ENCODE measurements around the gene EEPD1.

EEPD1 gene

GRCh38 chr7:36131026-36131425 is 22.0 kb upstream of the EEPD1 start:
- Histone ChIP-seq H3K9me3 (ENCODE audit: insufficient read depth, low read length, severe bottlenecking) (no peaks in the 10 kb centered on the region), H4K20me1 (ENCODE audit: insufficient read depth, low read length) (no peaks in the 10 kb centered on the region), H2AFZ (ENCODE audit: low read depth, low read length) (no peak overlapping the region; the same call in 1 of the 2 replicates), H3K9ac (ENCODE audit: low read depth, low read length) (no peak overlapping the region), H3K27me3 (ENCODE audit: insufficient read depth, low read length, poor library complexity) (no peaks in the 10 kb centered on the region), H3K79me2 (ENCODE audit: insufficient read depth, low read length) (no peaks in the 10 kb centered on the region), H3K4me1 (ENCODE audit: insufficient read depth, low read length) (no peaks in the 10 kb centered on the region), H3K4me3 (ENCODE audit: low read depth in 1 of 2, low read length in 2 of 2) (no peak overlapping the region), H3K4me2 (ENCODE audit: insufficient read depth, low read length) (no peak overlapping the region), H3K27ac (ENCODE audit: low read length) (no peak overlapping the region), H3K36me3 (ENCODE audit: insufficient read depth, low read length) (no peaks in the 10 kb centered on the region)
- no peak for DNase-seq
- TF ChIP-seq EZH2 (IDR thresholded peaks at IDR 0.05; ENCODE audit: borderline replicate concordance, low read depth, low read length, severe bottlenecking): no peak
- no peak for TF ChIP-seq CTCF (IDR thresholded peaks at IDR 0.05; ENCODE audit: borderline replicate concordance, extremely low read depth, low read length, poor library complexity, severe bottlenecking)
- ATAC-seq (ENCODE audit: insufficient read depth, low read depth): no peak

- DNase-seq (no peak), ATAC-seq (ENCODE audit: insufficient read depth, low read depth) (no peak)
- no peaks in the 10 kb centered on the region for H3K79me2 ChIP-seq (ENCODE audit: insufficient read depth, low read length)
- no peaks in the 10 kb centered on the region for H4K20me1 ChIP-seq (ENCODE audit: insufficient read depth, low read length)
- no peak overlapping the region for H3K9ac ChIP-seq (ENCODE audit: low read depth, low read length)
- H2AFZ ChIP-seq (ENCODE audit: low read depth, low read length): no peak overlapping the region
- no peaks in the 10 kb centered on the region for H3K9me3 ChIP-seq (ENCODE audit: insufficient read depth, low read length, severe bottlenecking)
- no peak overlapping the region for H3K27ac ChIP-seq (ENCODE audit: low read length)
- H3K4me1 ChIP-seq (ENCODE audit: insufficient read depth, low read length): no peaks in the 10 kb centered on the region
- H3K36me3 ChIP-seq (ENCODE audit: insufficient read depth, low read length): no peaks in the 10 kb centered on the region
- TF ChIP-seq CTCF (IDR thresholded peaks at IDR 0.05; ENCODE audit: borderline replicate concordance, extremely low read depth, low read length, poor library complexity, severe bottlenecking) (no peak), EZH2 (IDR thresholded peaks at IDR 0.05; ENCODE audit: borderline replicate concordance, low read depth, low read length, severe bottlenecking) (no peak)
- no peak overlapping the region for H3K4me2 ChIP-seq (ENCODE audit: insufficient read depth, low read length)
- no peaks in the 10 kb centered on the region for H3K27me3 ChIP-seq (ENCODE audit: insufficient read depth, low read length, poor library complexity)
- no peak overlapping the region for H3K4me3 ChIP-seq (ENCODE audit: low read depth in 1 of 2, low read length in 2 of 2)
These were observed 21.6 kb upstream of the EEPD1 start for GRCh38 chr7:36131499-36131898.

GRCh38 chr7:36132012-36132411 is 21.0 kb upstream of the EEPD1 start:
- TF ChIP-seq CTCF (IDR thresholded peaks at IDR 0.05; ENCODE audit: borderline replicate concordance, extremely low read depth, low read length, poor library complexity, severe bottlenecking): no peak
- no peak for TF ChIP-seq EZH2 (IDR thresholded peaks at IDR 0.05; ENCODE audit: borderline replicate concordance, low read depth, low read length, severe bottlenecking)
- H3K4me3 ChIP-seq (ENCODE audit: low read depth in 1 of 2, low read length in 2 of 2): no peak overlapping the region
- ATAC-seq (ENCODE audit: insufficient read depth, low read depth) (no peak), DNase-seq (no peak)
- no peaks in the 10 kb centered on the region for H3K36me3 ChIP-seq (ENCODE audit: insufficient read depth, low read length)
- H3K79me2 ChIP-seq (ENCODE audit: insufficient read depth, low read length): no peaks in the 10 kb centered on the region
- H3K27ac ChIP-seq (ENCODE audit: low read length): no peak overlapping the region
- H3K4me2 ChIP-seq (ENCODE audit: insufficient read depth, low read length): no peak overlapping the region
- no peak overlapping the region for H2AFZ ChIP-seq (ENCODE audit: low read depth, low read length)
- H3K27me3 ChIP-seq (ENCODE audit: insufficient read depth, low read length, poor library complexity): no peaks in the 10 kb centered on the region
- H3K4me1 ChIP-seq (ENCODE audit: insufficient read depth, low read length): no peaks in the 10 kb centered on the region
- no peaks in the 10 kb centered on the region for H3K9me3 ChIP-seq (ENCODE audit: insufficient read depth, low read length, severe bottlenecking)
- H3K9ac ChIP-seq (ENCODE audit: low read depth, low read length): no peak overlapping the region
- H4K20me1 ChIP-seq (ENCODE audit: insufficient read depth, low read length): no peaks in the 10 kb centered on the region

- Histone ChIP-seq H3K9me3 (ENCODE audit: insufficient read depth, low read length, severe bottlenecking) (no peaks in the 10 kb centered on the region), H3K4me3 (ENCODE audit: low read depth in 1 of 2, low read length in 2 of 2) (no peak overlapping the region), H3K4me2 (ENCODE audit: insufficient read depth, low read length) (no peak overlapping the region), H4K20me1 (ENCODE audit: insufficient read depth, low read length) (no peaks in the 10 kb centered on the region), H3K27ac (ENCODE audit: low read length) (no peak overlapping the region), H3K9ac (ENCODE audit: low read depth, low read length) (no peak overlapping the region), H3K79me2 (ENCODE audit: insufficient read depth, low read length) (no peaks in the 10 kb centered on the region), H3K36me3 (ENCODE audit: insufficient read depth, low read length) (no peaks in the 10 kb centered on the region), H3K4me1 (ENCODE audit: insufficient read depth, low read length) (no peaks in the 10 kb centered on the region), H2AFZ (ENCODE audit: low read depth, low read length) (no peak overlapping the region), H3K27me3 (ENCODE audit: insufficient read depth, low read length, poor library complexity) (no peaks in the 10 kb centered on the region)
- DNase-seq (no peak), ATAC-seq (ENCODE audit: insufficient read depth, low read depth) (no peak)
- TF ChIP-seq EZH2 (IDR thresholded peaks at IDR 0.05; ENCODE audit: borderline replicate concordance, low read depth, low read length, severe bottlenecking): no peak
- no peak for TF ChIP-seq CTCF (IDR thresholded peaks at IDR 0.05; ENCODE audit: borderline replicate concordance, extremely low read depth, low read length, poor library complexity, severe bottlenecking)
These were observed 17.4 kb upstream of the EEPD1 start for GRCh38 chr7:36135700-36136099.

Measured in DND-41 (cell line).